ENCODE data around the gene SLC25A21. TPM values are rescaled to one million over a fixed set of nuclear protein-coding genes. Genes with fewer than 3 reads are reported as not detected.

The SLC25A21 gene
- total and polyA plus RNA-seq, 2 donors (not counting 1 experiment from before 2014, with no cell fraction given), result 0.50 to 0.62 TPM

GRCh38 chr14:36750244-36750643 lies 422.2 kb downstream of the SLC25A21 start:
- H4K20me1 ChIP-seq (ENCODE audit: control insufficient read depth, extremely low read depth, insufficient read depth, low read length), result no peaks in the 10 kb centered on the region
- no peak overlapping the region for H3K4me3 ChIP-seq (replicated peaks in 1 of 4; ENCODE audit: control extremely low read depth in 1 of 4, insufficient read depth in 1 of 4, low read depth in 3 of 4, low read length in 4 of 4)
- no peaks in the 10 kb centered on the region for H3K4me1 ChIP-seq (ENCODE audit: control insufficient read depth, extremely low read depth, insufficient read depth, low read length)
- TF ChIP-seq CTCF (conservative IDR thresholded peaks at IDR 0.05 in 1 of 2, IDR thresholded peaks at IDR 0.05 in 1 of 2; ENCODE audit: low read depth in 1 of 2, low read length in 2 of 2), result no peak
- TF ChIP-seq EZH2 (IDR thresholded peaks at IDR 0.05; ENCODE audit: low read length, missing control alignments), result no peak
- H3K9ac ChIP-seq (ENCODE audit: insufficient read depth, low read length), result no peak overlapping the region
- H3K36me3 ChIP-seq (ENCODE audit: control insufficient read depth, insufficient read depth, low read length), result no peaks in the 10 kb centered on the region
- H3K79me2 ChIP-seq (ENCODE audit: control insufficient read depth, insufficient read depth, low read length), result no peaks in the 10 kb centered on the region
- H2AFZ ChIP-seq (ENCODE audit: low read length), result no peak overlapping the region
- no peak for DNase-seq (ENCODE audit: low read depth in 2 of 2)
- no peaks in the 10 kb centered on the region for H3K27me3 ChIP-seq (ENCODE audit: control insufficient read depth, insufficient read depth, low read length)
- H3K9me3 ChIP-seq (ENCODE audit: control insufficient read depth, insufficient read depth, low read depth, low read length), result no peaks in the 10 kb centered on the region
- H3K4me2 ChIP-seq (ENCODE audit: extremely low read depth, insufficient read depth, low read length), result no peak overlapping the region
- no peak overlapping the region for H3K27ac ChIP-seq (ENCODE audit: insufficient read depth, low read length)

- no peak for DNase-seq (ENCODE audit: low read depth in 2 of 2)
These were observed 423.7 kb downstream of the SLC25A21 start for GRCh38 chr14:36748610-36749213.

More at GRCh38 chr14:36748610-36749213, 423.7 kb downstream of the SLC25A21 start:
- Histone ChIP-seq H3K4me1 (ENCODE audit: control insufficient read depth, extremely low read depth, insufficient read depth, low read length) (no peaks in the 10 kb centered on the region), H3K27ac (ENCODE audit: insufficient read depth, low read length) (no peak overlapping the region), H3K4me3 (replicated peaks in 1 of 4; ENCODE audit: control extremely low read depth in 1 of 4, insufficient read depth in 1 of 4, low read depth in 3 of 4, low read length in 4 of 4) (no peak overlapping the region), H2AFZ (ENCODE audit: low read length) (no peak overlapping the region), H3K79me2 (ENCODE audit: control insufficient read depth, insufficient read depth, low read length) (no peaks in the 10 kb centered on the region), H3K9me3 (ENCODE audit: control insufficient read depth, insufficient read depth, low read depth, low read length) (no peaks in the 10 kb centered on the region), H3K36me3 (ENCODE audit: control insufficient read depth, insufficient read depth, low read length) (no peaks in the 10 kb centered on the region), H3K4me2 (ENCODE audit: extremely low read depth, insufficient read depth, low read length) (no peak overlapping the region), H3K27me3 (ENCODE audit: control insufficient read depth, insufficient read depth, low read length) (no peaks in the 10 kb centered on the region), H3K9ac (ENCODE audit: insufficient read depth, low read length) (no peak overlapping the region), H4K20me1 (ENCODE audit: control insufficient read depth, extremely low read depth, insufficient read depth, low read length) (no peaks in the 10 kb centered on the region)
- TF ChIP-seq CTCF (conservative IDR thresholded peaks at IDR 0.05 in 1 of 2, IDR thresholded peaks at IDR 0.05 in 1 of 2; ENCODE audit: low read depth in 1 of 2, low read length in 2 of 2) (no peak), EZH2 (IDR thresholded peaks at IDR 0.05; ENCODE audit: low read length, missing control alignments) (no peak)
